Tibial nerve (tissue), 4 donors: ENCODE data around the gene INPP4B. TPM values are rescaled to one million over a fixed set of nuclear protein-coding genes. Genes with fewer than 3 reads are reported as not detected.
A peak's percentile ranks its signal among the peaks of the same experiment; 100 is the strongest.

Source experiments
- DNase-seq, 2 donors: peaks; one replicate each; pipeline ENCODE4 v3.0.0-alpha.2; 2019; ENCODE audit warnings: low spot score in 2 of 2
- H3K27ac ChIP-seq, 4 donors: fragments of 200-600 bp; sonication (generic) in 3 of 4; one replicate each; pipeline ENCODE4 v1.5.1; 2017 to 2019; ENCODE audit warnings: mild to moderate bottlenecking in 1 of 4
- H3K27me3 ChIP-seq, 2 donors: fragments of 200-600 bp; sonication (generic) in 1 of 2; one replicate each; pipeline versions ENCODE4 v1.5.1 to v1.6.0; 2017 to 2019
- H3K36me3 ChIP-seq, 3 donors: fragments of 200-600 bp; sonication (generic); one replicate each; pipeline ENCODE4 v1.5.1; 2018 to 2019
- H3K4me1 ChIP-seq, 4 donors: fragments of 200-600 bp; sonication (generic) in 3 of 4; one replicate each; pipeline ENCODE4 v1.5.1; 2017 to 2019
- H3K4me3 ChIP-seq, 4 donors: fragments of 200-600 bp; sonication (generic) in 3 of 4; one replicate each; pipeline ENCODE4 v1.5.1; 2017 to 2019; ENCODE audit warnings: mild to moderate bottlenecking in 1 of 4, moderate library complexity in 1 of 4
- H3K9me3 ChIP-seq, 4 donors: fragments of 200-600 bp; sonication (generic) in 3 of 4; one replicate each; pipeline ENCODE4 v1.5.1; 2017 to 2019
- EP300 ChIP-seq, 2 donors: sonication (generic); formaldehyde crosslinking; IDR thresholded peaks; one replicate each; pipeline ENCODE4 v1.6.1; 2017; ENCODE audit warnings: antibody characterized with exemption in 2 of 2, mild to moderate bottlenecking in 1 of 2
- POLR2A ChIP-seq, 2 donors: fragments of 450-650 bp; IDR thresholded peaks; one replicate each; pipeline ENCODE4 v1.6.1; 2017; ENCODE audit warnings: antibody characterized with exemption in 2 of 2, mild to moderate bottlenecking in 2 of 2, moderate library complexity in 2 of 2
- WGBS, 2 donors: methylation state at CpG; one replicate each; pipeline ENCODE4 v1.1.5; 2018; 5-methylcytosine and 5-hydroxymethylcytosine counted together
- total RNA-seq, 4 donors: library from RNA; depleted of rRNA; stranded (reverse); fragments of >200 nt; gene quantifications; one replicate each; pipeline ENCODE4 v1.1.0, GENCODE V29; 2016
- TF ChIP-seq, protein P1 (sequence below), 5 experiments: fragments of 200-600 bp in 3 of 5; fragments of 450-650 bp in 2 of 5; sonication (generic) in 3 of 5; IDR thresholded peaks; one replicate each; pipeline ENCODE4 v1.5.1; 2016 to 2019; ENCODE audit warnings: antibody characterized with exemption in 5 of 5, mild to moderate bottlenecking in 3 of 5, moderate library complexity in 2 of 5

INPP4B gene
- total RNA-seq, 4 donors from 2014 or later = 16.3 to 32.4 (median 24.8) TPM

DNA sequence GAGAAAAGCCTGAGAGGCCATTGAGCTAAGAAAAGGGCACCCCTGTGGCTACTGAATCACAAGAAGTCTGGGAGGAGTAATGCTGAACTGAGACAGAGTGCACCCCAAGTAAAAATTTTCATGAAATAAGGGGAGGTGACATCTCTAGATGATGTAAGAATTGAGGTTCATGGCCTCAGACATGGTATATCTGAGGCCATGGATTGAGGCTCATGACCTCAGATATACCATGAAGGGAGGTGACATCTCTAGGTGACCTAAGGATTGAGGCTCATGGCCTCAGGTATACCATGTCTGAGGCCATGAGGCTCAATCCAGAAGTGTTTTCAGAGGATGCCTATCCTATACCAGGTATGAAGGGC, 560.9 kb downstream of the INPP4B start:
- Histone ChIP-seq H3K9me3 (no peaks in the 10 kb centered on the region), H3K27ac (no peak overlapping the region), H3K4me1 (no peaks in the 10 kb centered on the region), H3K4me3 (no peak overlapping the region), H3K27me3 (no peaks in the 10 kb centered on the region), H3K36me3 (no peaks in the 10 kb centered on the region)
- TF ChIP-seq EP300 (IDR thresholded peaks at IDR 0.05) (no peak), POLR2A (IDR thresholded peaks at IDR 0.05) (no peak)
- TF ChIP-seq, protein P1, sequence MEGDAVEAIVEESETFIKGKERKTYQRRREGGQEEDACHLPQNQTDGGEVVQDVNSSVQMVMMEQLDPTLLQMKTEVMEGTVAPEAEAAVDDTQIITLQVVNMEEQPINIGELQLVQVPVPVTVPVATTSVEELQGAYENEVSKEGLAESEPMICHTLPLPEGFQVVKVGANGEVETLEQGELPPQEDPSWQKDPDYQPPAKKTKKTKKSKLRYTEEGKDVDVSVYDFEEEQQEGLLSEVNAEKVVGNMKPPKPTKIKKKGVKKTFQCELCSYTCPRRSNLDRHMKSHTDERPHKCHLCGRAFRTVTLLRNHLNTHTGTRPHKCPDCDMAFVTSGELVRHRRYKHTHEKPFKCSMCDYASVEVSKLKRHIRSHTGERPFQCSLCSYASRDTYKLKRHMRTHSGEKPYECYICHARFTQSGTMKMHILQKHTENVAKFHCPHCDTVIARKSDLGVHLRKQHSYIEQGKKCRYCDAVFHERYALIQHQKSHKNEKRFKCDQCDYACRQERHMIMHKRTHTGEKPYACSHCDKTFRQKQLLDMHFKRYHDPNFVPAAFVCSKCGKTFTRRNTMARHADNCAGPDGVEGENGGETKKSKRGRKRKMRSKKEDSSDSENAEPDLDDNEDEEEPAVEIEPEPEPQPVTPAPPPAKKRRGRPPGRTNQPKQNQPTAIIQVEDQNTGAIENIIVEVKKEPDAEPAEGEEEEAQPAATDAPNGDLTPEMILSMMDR (IDR thresholded peaks at IDR 0.05) = no peak
- DNase-seq = no peak

DNA sequence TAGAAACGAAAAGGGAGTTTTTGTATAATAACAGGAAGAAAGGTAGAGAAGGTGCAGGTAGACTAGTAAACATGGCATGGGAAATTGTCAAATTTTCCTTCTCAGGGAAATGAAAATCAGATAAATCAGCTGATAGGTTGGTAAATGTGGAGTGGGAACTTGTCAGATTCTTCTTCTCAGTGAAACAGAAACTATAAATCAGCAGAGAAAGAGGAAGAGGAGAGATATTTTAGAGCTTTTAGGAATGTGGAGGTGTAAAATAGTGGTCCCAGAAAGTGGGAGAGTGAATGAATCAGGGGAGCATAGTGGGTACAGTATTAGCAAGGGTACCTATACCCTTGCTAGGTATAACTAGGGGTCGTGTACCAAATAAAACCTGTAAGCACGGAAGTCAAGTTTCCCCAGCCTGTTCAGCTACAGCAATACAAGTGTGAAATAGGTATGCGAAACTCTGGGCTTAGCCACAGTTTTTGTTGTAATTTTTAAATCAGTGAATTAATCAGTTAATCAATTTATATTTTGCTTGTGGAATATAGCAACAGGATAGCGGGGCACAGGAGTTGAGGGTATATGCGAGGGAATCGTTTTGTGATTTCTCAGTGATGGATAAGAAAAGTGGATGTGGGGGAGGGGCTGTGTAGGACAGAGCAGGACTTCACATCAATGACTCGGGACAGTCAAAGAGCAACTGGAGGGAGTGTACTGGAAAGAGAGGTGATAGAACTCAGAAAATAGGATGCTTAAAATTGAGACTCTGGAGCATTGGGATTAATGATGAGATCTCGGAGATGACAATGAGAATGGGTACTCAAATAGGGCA, 561.5 kb downstream of the INPP4B start:
- Histone ChIP-seq H3K4me1 (no peaks in the 10 kb centered on the region), H3K27ac (no peak overlapping the region), H3K27me3 (no peaks in the 10 kb centered on the region), H3K9me3 (no peaks in the 10 kb centered on the region), H3K4me3 (no peak overlapping the region), H3K36me3 (no peaks in the 10 kb centered on the region)
- TF ChIP-seq EP300 (IDR thresholded peaks at IDR 0.05) = no peak
- TF ChIP-seq POLR2A (IDR thresholded peaks at IDR 0.05) = no peak
- TF ChIP-seq, protein P1 (IDR thresholded peaks at IDR 0.05) = no peak
- 87 to 88% methylated on average over 9 of the region's 9 CpGs for WGBS, 2 donors
- DNase-seq = no peak

DNA sequence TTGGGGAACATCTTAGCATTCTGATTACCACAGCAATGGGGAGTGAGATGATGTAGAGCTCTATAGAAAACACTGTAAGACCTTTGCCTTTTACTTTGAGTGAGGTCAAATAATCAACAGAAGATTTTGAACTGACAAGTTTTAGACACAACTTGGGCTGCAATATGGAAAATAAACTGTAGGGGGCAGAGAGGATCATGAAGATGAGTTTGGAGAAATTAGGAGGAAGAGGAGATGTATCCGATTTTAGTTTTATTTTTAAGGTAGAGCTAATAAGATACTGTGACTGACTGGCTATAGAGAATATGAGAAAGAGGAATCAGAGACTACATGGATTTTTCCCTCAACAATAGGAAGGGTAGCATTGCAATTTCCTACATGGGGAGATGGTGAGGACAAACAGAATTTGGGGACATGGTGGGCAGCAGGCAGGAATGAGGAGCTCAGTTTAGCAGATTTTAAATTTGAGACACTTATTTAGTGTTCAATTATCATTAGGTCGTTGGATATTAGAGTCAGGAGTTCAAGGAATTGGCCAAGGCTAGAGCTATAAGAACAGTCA, 563.1 kb downstream of the INPP4B start:
- peak in 1 of 2 donors; percentile 60 for DNase-seq
- no peaks in the 10 kb centered on the region for H3K27me3 ChIP-seq
- no peaks in the 10 kb centered on the region for H3K36me3 ChIP-seq
- H3K9me3 ChIP-seq = no peaks in the 10 kb centered on the region
- 18 to 28% methylated on average over 2 of the region's 2 CpGs for WGBS, 2 donors
- H3K4me1 ChIP-seq = no peaks in the 10 kb centered on the region
- H3K4me3 ChIP-seq = no peak overlapping the region
- H3K27ac ChIP-seq = no peak overlapping the region
- TF ChIP-seq EP300 (IDR thresholded peaks at IDR 0.05) (no peak), POLR2A (IDR thresholded peaks at IDR 0.05) (no peak)
- TF ChIP-seq, protein P1 (IDR thresholded peaks at IDR 0.05) = peak in 4 of 5 experiments; percentile 28 to 55 (median 44)

DNA sequence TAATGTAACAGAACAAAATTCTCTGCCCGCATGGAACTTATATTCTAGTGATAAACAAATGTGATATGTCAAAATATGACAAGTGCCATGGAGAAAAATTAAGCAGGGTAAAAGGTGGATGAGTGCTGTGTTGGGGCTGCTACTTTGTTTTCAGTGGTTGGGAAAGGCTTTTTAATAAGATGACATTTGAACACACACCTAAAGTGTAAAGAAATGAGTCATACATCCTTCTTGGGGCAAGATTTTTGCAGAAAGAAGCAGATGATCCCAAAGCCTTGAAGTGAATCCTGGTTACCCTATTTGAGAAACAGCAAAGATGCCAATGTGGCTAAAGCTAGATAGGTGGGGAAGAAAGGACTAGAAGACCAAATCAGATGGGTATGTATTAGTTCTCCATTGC, 564.1 kb downstream of the INPP4B start:
- DNase-seq = no peak
- H3K9me3 ChIP-seq = no peaks in the 10 kb centered on the region
- TF ChIP-seq, protein P1 (IDR thresholded peaks at IDR 0.05) = no peak
- TF ChIP-seq POLR2A (IDR thresholded peaks at IDR 0.05) = no peak

DNA sequence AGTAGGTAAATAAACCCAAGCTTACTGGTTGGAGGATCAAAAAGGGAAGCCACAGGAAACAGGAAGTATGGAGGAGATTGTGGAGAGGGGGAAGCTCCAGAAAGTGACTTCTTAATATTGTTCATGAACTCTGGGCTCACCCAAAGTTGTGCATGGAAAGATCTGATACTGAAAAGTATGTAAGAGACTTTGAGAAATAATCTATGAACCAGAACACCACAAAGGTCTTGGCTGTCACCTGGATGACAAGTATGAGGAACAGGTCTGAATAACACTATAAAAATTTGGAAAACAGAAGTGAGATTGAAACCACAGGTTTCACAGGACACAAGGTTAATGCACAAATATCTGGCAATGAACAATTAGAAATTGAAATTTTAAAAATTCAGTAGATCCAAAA, 567.4 kb downstream of the INPP4B start:
- TF ChIP-seq EP300 (IDR thresholded peaks at IDR 0.05) (no peak), POLR2A (IDR thresholded peaks at IDR 0.05) (no peak)
- TF ChIP-seq, protein P1 (IDR thresholded peaks at IDR 0.05) = no peak
- no peaks in the 10 kb centered on the region for H3K36me3 ChIP-seq
- H3K4me1 ChIP-seq = no peaks in the 10 kb centered on the region
- no peak for DNase-seq
- H3K9me3 ChIP-seq = no peaks in the 10 kb centered on the region
- H3K27me3 ChIP-seq = no peaks in the 10 kb centered on the region
- H3K27ac ChIP-seq = no peak overlapping the region
- no peak overlapping the region for H3K4me3 ChIP-seq

More for the DNA sequence above, 564.1 kb downstream of the INPP4B start:
- WGBS, 2 donors = 96% methylated on average over 1 of the region's 1 CpG
- Histone ChIP-seq H3K36me3 (no peaks in the 10 kb centered on the region), H3K4me1 (no peaks in the 10 kb centered on the region), H3K27me3 (no peaks in the 10 kb centered on the region), H3K27ac (no peak overlapping the region), H3K4me3 (no peak overlapping the region)
